K562 (cell line): ENCODE measurements around the gene UBE2N. TPM values are rescaled to one million over a fixed set of nuclear protein-coding genes. Genes with fewer than 3 reads are reported as not detected.

Experiments
- ATAC-seq: fragments of 200-7000 bp; cut with Tn5 transposase; 3 replicates; pipeline ENCODE4 v1.9.1; 2020; ENCODE audit warnings: moderate library complexity
- BruUV-seq: library from RNA; stranded (reverse); fragments of 400-500 nt; replicated peaks from 2 replicates; lab custom pipeline; 2021; lab: Mats Ljungman, UMichigan
- CTCF ChIA-PET: fragments of 300-600 bp; formaldehyde crosslinking; extraction: SDS; loops from one replicate; lab custom pipeline; 2021; ENCODE audit warnings: low intra/inter-chr PET ratio; lab: Yijun Ruan, JAX
- POLR2A ChIA-PET: fragments of 300-600, 350-650 bp; sonication (Branson Sonifier 250); formaldehyde crosslinking; extraction: SDS; loops from one replicate; lab custom pipeline; 2021; ENCODE audit warnings: antibody characterized with exemption, inconsistent platforms; lab: Yijun Ruan, JAX
- DNase-seq, 4 experiments: peaks; one replicate each; pipeline versions ENCODE4 v3.0.0 to v3.0.0-alpha.2; 2011 to 2018; ENCODE audit warnings: low spot score in 3 of 4, mixed read lengths in 3 of 4; ENCODE audit errors: extremely low read depth in 1 of 4
- FAIRE-seq: peaks from 2 replicates; lab custom pipeline; 2011; peaks lifted over from hg19 to GRCh38; lab: Jason Lieb, UNC
- H2AFZ ChIP-seq: 2 replicates; pipeline ENCODE4 v1.6.0; 2011; ENCODE audit warnings: low read depth, low read length, control low read depth, inconsistent platforms
- H3K27ac ChIP-seq: fragments of 200-600 bp; 3 replicates; pipeline ENCODE4 v1.8.0; 2011; ENCODE audit warnings: low read depth, mild to moderate bottlenecking, control low read depth, inconsistent platforms, low read length, moderate library complexity, mixed read lengths; ENCODE audit errors: extremely low read depth
- H3K27me3 ChIP-seq, 2 experiments: fragments of 300-600 bp in 1 of 2; 2 replicates in 1 of 2; 3 replicates in 1 of 2; pipeline versions ENCODE4 v1.6.0 to v1.8.0; 2011; ENCODE audit warnings: inconsistent platforms in 2 of 2, low read length in 2 of 2, mild to moderate bottlenecking in 1 of 2, mixed read lengths in 1 of 2, moderate library complexity in 1 of 2; ENCODE audit not compliant: control insufficient read depth in 2 of 2, insufficient read depth in 2 of 2
- H3K36me3 ChIP-seq: fragments of 300-600 bp; 3 replicates; pipeline ENCODE4 v1.8.0; 2011; ENCODE audit warnings: mild to moderate bottlenecking, low read length, inconsistent platforms; ENCODE audit not compliant: control insufficient read depth, insufficient read depth
- H3K4me1 ChIP-seq, 2 experiments: fragments of 200-600 bp in 1 of 2; replicated peaks in 1 of 2; 2 replicates in 1 of 2; 3 replicates in 1 of 2; pipeline versions ENCODE4 v1.5.1 to v1.8.0; 2011; ENCODE audit warnings: inconsistent platforms in 2 of 2, low read length in 2 of 2, mild to moderate bottlenecking in 1 of 2, mixed read lengths in 1 of 2, moderate library complexity in 1 of 2; ENCODE audit not compliant: control insufficient read depth in 2 of 2, insufficient read depth in 2 of 2
- H3K4me2 ChIP-seq: 2 replicates; pipeline ENCODE4 v1.6.1; 2011; ENCODE audit warnings: low read length, control low read depth, inconsistent platforms, mixed read lengths; ENCODE audit not compliant: insufficient read depth
- H3K4me3 ChIP-seq: fragments of 200-600 bp; sonication (generic), shearing (Covaris generic); 2 replicates; pipeline ENCODE4 v1.5.1; 2016; ENCODE audit warnings: control low read depth, inconsistent platforms
- H3K79me2 ChIP-seq: fragments of 200-600 bp; 3 replicates; pipeline ENCODE4 v1.8.0; 2011; ENCODE audit warnings: low read length, inconsistent platforms; ENCODE audit not compliant: control insufficient read depth, insufficient read depth
- H3K9ac ChIP-seq, 2 experiments: 2 replicates each; pipeline versions ENCODE4 v1.6.0 to v1.6.1; 2011; ENCODE audit warnings: low read depth in 2 of 2, low read length in 2 of 2, control low read depth in 1 of 2, inconsistent platforms in 1 of 2, mild to moderate bottlenecking in 1 of 2, mixed read lengths in 1 of 2; ENCODE audit not compliant: insufficient read depth in 1 of 2
- H3K9me1 ChIP-seq: one replicate; pipeline ENCODE4 v1.6.0; 2011; ENCODE audit warnings: inconsistent platforms, mild to moderate bottlenecking, low read length, moderate library complexity; ENCODE audit not compliant: control insufficient read depth, insufficient read depth
- H3K9me3 ChIP-seq: replicated peaks from 2 replicates; pipeline ENCODE4 v1.5.1; 2011; ENCODE audit warnings: low read depth, low read length, inconsistent platforms; ENCODE audit not compliant: control insufficient read depth, insufficient read depth
- H4K20me1 ChIP-seq: replicated peaks from 2 replicates; pipeline ENCODE4 v1.6.1; 2011; ENCODE audit warnings: low read length, inconsistent platforms, mixed read lengths; ENCODE audit not compliant: control insufficient read depth, insufficient read depth
- DMBX1 ChIP-seq: fragments of 250-450 bp; sonication (Bioruptor Pico); IDR thresholded peaks from 2 replicates; pipeline ENCODE4 v1.8.0; 2022; ENCODE audit warnings: inconsistent platforms, mild to moderate bottlenecking, moderate library complexity, borderline replicate concordance
- E2F8 ChIP-seq: fragments of 450-650 bp; IDR thresholded peaks from 2 replicates; pipeline ENCODE4 v1.7.1; 2018; ENCODE audit warnings: mild to moderate bottlenecking, low read depth; ENCODE audit not compliant: partially characterized antibody
- KAT7 ChIP-seq: sonication (generic); formaldehyde crosslinking; IDR thresholded peaks from 2 replicates; pipeline ENCODE4 v1.8.0; 2022; ENCODE audit warnings: missing genetic modification reagents, mild to moderate bottlenecking, borderline replicate concordance
- MYC ChIP-seq, 2 experiments: fragments of 250-450 bp in 1 of 2; sonication (Bioruptor Pico) in 1 of 2; IDR thresholded peaks; 2 replicates each; pipeline versions ENCODE4 v1.5.1 to v1.6.1; 2012 to 2021; ENCODE audit warnings: low read depth in 2 of 2, borderline replicate concordance in 1 of 2, improper control_type of control experiment in 1 of 2, low read length in 1 of 2, mild to moderate bottlenecking in 1 of 2, moderate library complexity in 1 of 2
- NEUROD1 ChIP-seq: fragments of 150-350 bp; IDR thresholded peaks from 2 replicates; pipeline ENCODE4 v1.6.1; 2014; ENCODE audit warnings: borderline replicate concordance, low read length, low read depth; ENCODE audit not compliant: partially characterized antibody
- PRMT5 ChIP-seq: sonication (generic); formaldehyde crosslinking; IDR thresholded peaks from 2 replicates; pipeline ENCODE4 v1.5.0; 2020; ENCODE audit warnings: missing genetic modification reagents
- RB1 ChIP-seq: fragments of 450-650 bp; IDR thresholded peaks from 2 replicates; pipeline ENCODE4 v1.6.1; 2017; ENCODE audit warnings: low read depth, mild to moderate bottlenecking
- ZFP36 ChIP-seq: fragments of 150-350 bp; IDR thresholded peaks from 2 replicates; pipeline ENCODE4 v1.6.1; 2018; ENCODE audit warnings: low read length, low read depth; ENCODE audit not compliant: partially characterized antibody
- ZFX ChIP-seq: sonication (generic); formaldehyde crosslinking; IDR thresholded peaks from 2 replicates; pipeline ENCODE4 v1.8.0; 2022; ENCODE audit warnings: mild to moderate bottlenecking, missing genetic modification reagents, moderate library complexity
- ZNF324 ChIP-seq: fragments of 250-450 bp; sonication (Bioruptor Pico); IDR thresholded peaks from 2 replicates; pipeline ENCODE4 v1.4.0; 2020; ENCODE audit warnings: mild to moderate bottlenecking
- ZNF717 ChIP-seq: fragments of 250-450 bp; sonication (Bioruptor Pico); IDR thresholded peaks from 2 replicates; pipeline ENCODE4 v1.5.0; 2021
- WGBS: fragments of 100-300 bp; shearing (Covaris generic); methylation state at CpG from one replicate; pipeline ENCODE4 v1.1.6; 2016; ENCODE audit warnings: low coverage, mixed read lengths; ENCODE audit not compliant: insufficient coverage; ENCODE audit errors: missing lambda C conversion rate; 5-methylcytosine and 5-hydroxymethylcytosine counted together
- in situ Hi-C: fragments of 300-500 bp; cut with MboI; formaldehyde crosslinking; loops from 4 replicates; pipeline ENCODE4 v1.15.0; 2018; ENCODE audit warnings: inconsistent platforms, mixed read lengths
- intact Hi-C: fragments of 100-400 bp; cut with micrococcal nuclease; formaldehyde crosslinking; loops from 2 replicates; pipeline ENCODE4 v1.14.2; 2022
- polyA plus RNA-seq, 8 experiments: library from polyadenylated mRNA; depleted of rRNA in 4 of 8; stranded (reverse) in 5 of 8; unstranded in 3 of 8; fragments of >200 nt; fragmentation: Nextera tagmentation in 2 of 8; fragmentation: Illumina TruSeq in 1 of 8; extraction: Ambion mirVana in 2 of 8; extraction: Trizol in 1 of 8; gene quantifications; 2 replicates each; pipeline versions ENCODE4 v1.2.1 to v1.2.3, GENCODE V29; 2011 to 2014; ENCODE audit warnings: inconsistent platforms in 1 of 8, missing spikeins in 1 of 8
- total RNA-seq, 7 experiments: library from RNA; depleted of rRNA in 6 of 7; stranded (reverse); fragments of >200 nt in 6 of 7; fragmentation: Illumina TruSeq in 2 of 7; extraction: Trizol in 2 of 7; gene quantifications; 2 replicates each; pipeline versions ENCODE4 v1.2.1 to v1.2.3, GENCODE V29; 2011 to 2021; ENCODE audit warnings: low replicate concordance in 1 of 7
- TF ChIP-seq, protein P1 (sequence below): sonication (generic); formaldehyde crosslinking; IDR thresholded peaks from 2 replicates; pipeline ENCODE4 v1.8.0; 2022; ENCODE audit warnings: mild to moderate bottlenecking, missing genetic modification reagents

The UBE2N gene
- total and polyA plus RNA-seq, 9 of the 15 experiments (the other 6 are each of a cell fraction or from before 2014, with no cell fraction given) = 189 to 826 (median 260) TPM

- H3K4me1 ChIP-seq = no peaks in the 10 kb centered on the region
- in situ Hi-C loops = no loop called here
These were observed 7.5 kb upstream of the UBE2N start for GRCh38 chr12:93449277-93449676.

DNA sequence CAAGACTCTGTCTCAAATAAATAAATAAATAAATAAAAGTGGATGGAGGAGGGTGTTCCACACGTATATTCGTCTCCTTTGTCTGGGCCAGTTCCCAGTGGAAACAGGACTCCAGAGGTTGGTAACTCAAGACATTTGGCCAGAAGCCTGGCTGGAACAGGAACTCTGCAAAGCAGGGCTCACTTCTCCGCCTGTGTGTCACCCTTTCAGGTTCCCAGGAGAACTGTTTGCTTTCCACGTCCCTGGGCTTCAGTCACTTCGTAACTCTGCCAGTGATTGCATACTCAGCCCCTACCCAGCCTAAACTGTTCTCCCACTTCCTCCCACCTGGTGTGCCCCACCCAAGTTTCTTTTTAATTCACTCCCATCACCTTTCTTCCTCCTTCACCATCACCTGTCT is 7.0 kb upstream of the UBE2N start:
- intact Hi-C loops = no loop called here
- DNase-seq = no peak
- Histone ChIP-seq H3K9ac (no peak overlapping the region; a peak in 1 of 4 replicates), H3K79me2 (no peaks in the 10 kb centered on the region; the same call in 2 of the 3 replicates), H3K4me1 (no peaks in the 10 kb centered on the region), H4K20me1 (no peaks in the 10 kb centered on the region), H3K9me1 (no peaks in the 10 kb centered on the region), H3K27ac (no peak overlapping the region), H3K27me3 (no peaks in the 10 kb centered on the region), H2AFZ (no peak overlapping the region), H3K36me3 (no peaks in the 10 kb centered on the region), H3K4me2 (no peak overlapping the region), H3K9me3 (no peaks in the 10 kb centered on the region), H3K4me3 (no peak overlapping the region)
- ChIA-PET POLR2A (interaction anchor here (0.6 kb wide), 1 partner anchor 61 kb away, joined by 3 read pairs; no protein-coding TSS in a partner anchor), CTCF (no interaction called here)
- FAIRE-seq = no peak
- 44% methylated on average over 5 of the region's 5 CpGs for WGBS
- peak; percentile 24; the same call in 2 of the 3 replicates for ATAC-seq
- BruUV-seq = no TSS peak
- in situ Hi-C loops = no loop called here
- TF ChIP-seq RB1 = no peak
- TF ChIP-seq ZFP36 = no peak
- TF ChIP-seq PRMT5 = no peak
- TF ChIP-seq KAT7 = no peak
- TF ChIP-seq ZNF324 (CRISPR knock-in tag) = no peak
- no peak for TF ChIP-seq MYC (IDR thresholded peaks at IDR 0.05; ENCODE audit: low read depth, low read length)
- TF ChIP-seq MYC (CRISPR knock-in tag; IDR thresholded peaks at IDR 0.05; ENCODE audit: borderline replicate concordance, low read depth) = no peak
- no peak for TF ChIP-seq E2F8
- no peak for TF ChIP-seq NEUROD1

More at GRCh38 chr12:93449277-93449676, 7.5 kb upstream of the UBE2N start:
- H3K4me2 ChIP-seq = no peak overlapping the region
- no peak overlapping the region for H3K9ac ChIP-seq
- H3K9me3 ChIP-seq = no peaks in the 10 kb centered on the region
- FAIRE-seq (no peak), ATAC-seq (no peak), DNase-seq (no peak)
- H4K20me1 ChIP-seq = no peaks in the 10 kb centered on the region
- H3K4me3 ChIP-seq = no peak overlapping the region
- WGBS = 27% methylated on average over 1 of the region's 1 CpG
- no peak overlapping the region for H2AFZ ChIP-seq
- H3K79me2 ChIP-seq = no peaks in the 10 kb centered on the region
- no peaks in the 10 kb centered on the region for H3K36me3 ChIP-seq
- no peaks in the 10 kb centered on the region for H3K9me1 ChIP-seq
- TF ChIP-seq ZFX (CRISPR knock-in tag) = no peak
- no peak for TF ChIP-seq ZNF717 (CRISPR knock-in tag)
- TF ChIP-seq, protein P1, sequence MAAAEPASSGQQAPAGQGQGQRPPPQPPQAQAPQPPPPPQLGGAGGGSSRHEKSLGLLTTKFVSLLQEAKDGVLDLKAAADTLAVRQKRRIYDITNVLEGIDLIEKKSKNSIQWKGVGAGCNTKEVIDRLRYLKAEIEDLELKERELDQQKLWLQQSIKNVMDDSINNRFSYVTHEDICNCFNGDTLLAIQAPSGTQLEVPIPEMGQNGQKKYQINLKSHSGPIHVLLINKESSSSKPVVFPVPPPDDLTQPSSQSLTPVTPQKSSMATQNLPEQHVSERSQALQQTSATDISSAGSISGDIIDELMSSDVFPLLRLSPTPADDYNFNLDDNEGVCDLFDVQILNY (CRISPR knock-in tag) = no peak
- no peak for TF ChIP-seq DMBX1
- POLR2A ChIA-PET = interaction anchor here (0.6 to 1.1 kb wide), 2 partner anchors 19 to 61 kb away, joined by 3 read pairs; no protein-coding TSS in a partner anchor
- no peak overlapping the region for H3K27ac ChIP-seq
- intact Hi-C loops = no loop called here
- BruUV-seq = no TSS peak
- H3K27me3 ChIP-seq = no peaks in the 10 kb centered on the region
- CTCF ChIA-PET = no interaction called here
